Thoracic aorta endothelial cell (primary cell): ENCODE data around the gene C2orf76. TPM values are rescaled to one million over a fixed set of nuclear protein-coding genes. Genes with fewer than 3 reads are reported as not detected.

Experiments used
- total RNA-seq: library from RNA; depleted of rRNA; stranded (reverse); fragments of >200 nt; gene quantifications from 2 replicates; pipeline ENCODE4 v1.2.3, GENCODE V29; 2012

The C2orf76 gene
- 11.3 and 14.1 TPM in 2 replicates for total RNA-seq

GRCh38 chr2:119366649-119367471 is at the start of gene C2orf76, which contains the start of gene DBI:
Gene C2orf76, minus strand, starts transcription at chr2:119366834. Its CDS starts 26,875 bp downstream, at chr2:119339959.
Gene DBI, plus strand, starts transcription at chr2:119366977. Its CDS starts 75 bp downstream, at chr2:119367052.

Other genes with a start within 250 kb of the C2orf76 start
- gene C1QL2, start 208.1 kb downstream of the C2orf76 start, total RNA-seq = not detected in 2 replicates
- gene STEAP3, start 143.0 kb downstream of the C2orf76 start, total RNA-seq = 20.3 and 27.9 TPM in 2 replicates
- gene DBI, start 143 bp upstream of the C2orf76 start, total RNA-seq = 96.1 and 124 TPM in 2 replicates
- 1.1 and 2.4 TPM in 2 replicates for gene TMEM37, start 65.0 kb upstream of the C2orf76 start, total RNA-seq
- gene SCTR, start 157.6 kb upstream of the C2orf76 start, total RNA-seq = not detected in 2 replicates
- 0.27 TPM in 1 of 2 replicates, not detected in the other for gene CFAP221, start 177.6 kb upstream of the C2orf76 start, total RNA-seq